ENCODE results near the gene PTPN3.
A peak's percentile ranks its signal among the peaks of the same experiment; 100 is the strongest.

Gene PTPN3

DNA sequence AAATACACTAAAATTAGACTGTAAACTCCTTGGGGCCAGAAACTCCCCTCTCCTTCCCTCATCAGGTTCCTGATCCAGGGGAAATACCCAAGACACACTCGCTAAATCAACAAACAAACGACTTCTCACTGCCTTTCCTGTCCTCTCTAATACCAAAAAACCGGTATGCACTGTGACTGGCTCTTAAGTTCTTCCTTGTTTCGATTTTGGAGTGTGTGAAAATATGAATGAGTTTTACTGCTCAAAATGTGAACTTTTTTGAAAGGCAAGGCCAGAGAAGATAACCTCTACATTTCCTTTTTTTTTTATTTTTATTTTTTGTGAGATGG lies 96.2 kb downstream of the PTPN3 start:
- peaks cover 9% of the 10 kb centered on the region for H3K4me1 ChIP-seq (ENCODE audit: control insufficient read depth, insufficient read depth, low read length)

DNA sequence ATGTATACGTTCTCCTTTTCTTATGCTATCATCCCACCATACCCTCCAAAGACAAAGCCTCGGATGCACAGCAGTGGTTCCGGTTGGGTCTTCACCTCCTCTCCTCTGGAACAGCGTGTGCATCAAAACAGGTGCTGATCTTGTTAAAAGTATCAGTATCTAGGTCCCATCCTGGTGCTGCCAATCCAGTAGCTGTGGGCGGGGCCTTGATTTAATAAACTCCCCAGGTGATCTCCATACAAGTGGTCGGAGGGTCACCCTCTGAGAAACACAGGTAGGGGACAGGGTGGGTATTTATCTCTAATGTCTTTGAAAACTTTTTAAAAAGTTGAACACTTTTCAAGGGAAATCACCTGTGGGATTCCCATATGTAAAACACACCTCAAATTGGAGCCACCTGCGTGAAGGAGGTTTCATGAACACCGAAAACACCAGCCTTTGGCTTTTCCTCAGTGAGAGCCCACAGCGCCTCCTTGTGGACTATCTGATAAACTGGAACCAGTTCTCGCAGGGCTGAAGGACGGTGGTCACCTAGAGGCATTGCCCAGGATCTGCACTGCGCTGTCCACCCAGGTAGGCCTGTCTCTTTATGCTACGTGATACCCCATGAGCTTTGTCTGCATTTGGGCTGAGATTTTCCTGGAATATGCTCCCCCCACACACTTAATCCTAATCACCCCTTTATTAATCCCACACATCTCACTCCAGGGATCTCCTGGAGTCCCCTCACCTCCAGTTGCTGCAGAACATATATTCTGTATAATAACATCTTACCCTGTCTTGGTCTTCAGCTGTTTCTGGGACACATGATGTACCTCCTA lies 96.7 kb downstream of the PTPN3 start:
- Histone ChIP-seq H3K9me3 (ENCODE audit: control insufficient read depth, low read length) (no peaks in the 10 kb centered on the region), H3K27me3 (replicated peaks; ENCODE audit: control insufficient read depth, insufficient read depth, low read length) (peaks cover 14% of the 10 kb centered on the region), H3K9ac (ENCODE audit: low read length) (no peak overlapping the region), H3K4me3 (ENCODE audit: low read length) (no peak overlapping the region), H3K36me3 (ENCODE audit: control insufficient read depth, insufficient read depth, low read length, severe bottlenecking) (peaks cover 2% of the 10 kb centered on the region), H3K4me1 (ENCODE audit: control insufficient read depth, insufficient read depth, low read length) (peaks cover 9% of the 10 kb centered on the region)
- peak; percentile 72 for DNase-seq (ENCODE audit: low read depth)

More for the DNA sequence above, 96.2 kb downstream of the PTPN3 start:
- Histone ChIP-seq H3K9me3 (ENCODE audit: control insufficient read depth, low read length) (no peaks in the 10 kb centered on the region), H3K36me3 (ENCODE audit: control insufficient read depth, insufficient read depth, low read length, severe bottlenecking) (peaks cover 2% of the 10 kb centered on the region), H3K4me3 (ENCODE audit: low read length) (no peak overlapping the region), H3K9ac (ENCODE audit: low read length) (no peak overlapping the region), H3K27me3 (replicated peaks; ENCODE audit: control insufficient read depth, insufficient read depth, low read length) (peaks cover 14% of the 10 kb centered on the region)
- DNase-seq (ENCODE audit: low read depth) = no peak

DNA sequence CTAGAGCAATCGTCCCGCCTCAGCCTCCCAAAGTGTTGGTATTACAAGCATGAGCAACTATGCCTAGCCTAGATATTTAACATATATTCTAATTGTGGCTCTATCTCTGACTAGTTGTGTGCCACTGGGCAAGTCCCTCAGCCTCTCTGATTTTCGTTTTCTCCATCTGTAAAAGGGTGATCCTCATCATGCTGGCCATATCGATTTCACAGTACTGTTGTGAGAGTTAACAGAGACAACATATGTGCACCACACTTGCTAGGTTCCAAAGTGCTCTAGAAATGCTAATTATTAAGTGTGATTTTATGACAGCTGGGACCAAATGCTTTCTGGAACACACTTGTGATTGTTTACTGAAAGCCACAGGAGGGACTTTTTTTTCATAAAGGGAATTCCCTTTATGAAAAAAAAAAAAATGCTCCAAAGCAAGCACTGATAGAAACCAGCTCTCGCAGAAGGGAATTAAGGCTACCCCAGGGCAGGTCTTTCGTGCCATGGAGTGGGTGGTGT lies 98.8 kb downstream of the PTPN3 start:
- no peaks in the 10 kb centered on the region for H3K9me3 ChIP-seq (ENCODE audit: control insufficient read depth, low read length)
- H3K4me1 ChIP-seq (ENCODE audit: control insufficient read depth, insufficient read depth, low read length) = peaks cover 9% of the 10 kb centered on the region
- H3K4me3 ChIP-seq (ENCODE audit: low read length) = no peak overlapping the region
- peaks cover 2% of the 10 kb centered on the region for H3K36me3 ChIP-seq (ENCODE audit: control insufficient read depth, insufficient read depth, low read length, severe bottlenecking)
- H3K9ac ChIP-seq (ENCODE audit: low read length) = no peak overlapping the region
- peaks cover 14% of the 10 kb centered on the region for H3K27me3 ChIP-seq (replicated peaks; ENCODE audit: control insufficient read depth, insufficient read depth, low read length)
- no peak for DNase-seq (ENCODE audit: low read depth)

DNA sequence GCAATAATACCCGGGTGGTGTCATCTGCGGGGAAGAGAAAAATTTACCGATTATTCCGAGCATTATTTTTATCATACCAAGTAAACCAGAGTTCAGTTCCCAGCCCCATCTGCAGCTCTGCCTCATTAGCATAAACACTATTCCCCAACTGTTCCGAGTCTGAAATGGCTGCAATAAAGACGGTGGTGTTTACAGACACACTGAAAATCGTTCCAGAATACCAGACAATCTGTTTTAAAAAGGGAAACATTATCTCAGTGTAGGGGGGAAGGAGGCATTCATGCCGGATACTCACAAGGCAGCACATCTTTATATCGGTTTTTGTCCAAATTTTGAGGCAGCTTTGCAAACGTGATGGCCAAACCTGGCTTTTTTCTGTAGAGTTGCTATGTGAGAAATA lies 106.9 kb downstream of the PTPN3 start:
- peaks cover 18% of the 10 kb centered on the region for H3K36me3 ChIP-seq (ENCODE audit: control insufficient read depth, insufficient read depth, low read length, severe bottlenecking)
- H3K9me3 ChIP-seq (ENCODE audit: control insufficient read depth, low read length) = no peaks in the 10 kb centered on the region
- H3K4me1 ChIP-seq (ENCODE audit: control insufficient read depth, insufficient read depth, low read length) = no peaks in the 10 kb centered on the region
- H3K4me3 ChIP-seq (ENCODE audit: low read length) = no peak overlapping the region
- no peak for DNase-seq (ENCODE audit: low read depth)
- H3K27me3 ChIP-seq (replicated peaks; ENCODE audit: control insufficient read depth, insufficient read depth, low read length) = no peaks in the 10 kb centered on the region
- no peak overlapping the region for H3K9ac ChIP-seq (ENCODE audit: low read length)

DNA sequence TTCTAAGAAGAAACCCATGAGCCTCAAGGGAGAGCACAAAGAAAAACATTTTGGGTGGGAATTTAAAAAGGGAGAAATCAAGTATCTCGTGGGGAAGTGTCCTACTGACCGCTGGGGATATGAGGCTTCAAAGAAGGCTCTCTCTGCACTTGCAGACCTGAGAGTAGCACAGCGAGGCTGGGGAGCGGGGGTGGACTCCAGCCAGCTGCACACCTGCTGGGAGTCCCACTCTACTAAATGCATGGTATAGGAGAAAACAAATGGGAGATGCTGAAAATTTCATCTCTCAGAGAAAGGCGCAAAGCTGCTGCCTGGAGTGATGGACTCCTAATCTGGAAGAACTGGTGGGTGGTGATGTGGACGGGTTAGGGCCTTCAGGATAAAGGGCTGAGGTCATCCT lies 110.3 kb downstream of the PTPN3 start:
- H3K9ac ChIP-seq (ENCODE audit: low read length) = no peak overlapping the region
- H3K36me3 ChIP-seq (ENCODE audit: control insufficient read depth, insufficient read depth, low read length, severe bottlenecking) = peaks cover 22% of the 10 kb centered on the region
- H3K27me3 ChIP-seq (replicated peaks; ENCODE audit: control insufficient read depth, insufficient read depth, low read length) = no peaks in the 10 kb centered on the region
- H3K4me1 ChIP-seq (ENCODE audit: control insufficient read depth, insufficient read depth, low read length) = no peaks in the 10 kb centered on the region
- no peak overlapping the region for H3K4me3 ChIP-seq (ENCODE audit: low read length)
- no peak for DNase-seq (ENCODE audit: low read depth)
- no peaks in the 10 kb centered on the region for H3K9me3 ChIP-seq (ENCODE audit: control insufficient read depth, low read length)

DNA sequence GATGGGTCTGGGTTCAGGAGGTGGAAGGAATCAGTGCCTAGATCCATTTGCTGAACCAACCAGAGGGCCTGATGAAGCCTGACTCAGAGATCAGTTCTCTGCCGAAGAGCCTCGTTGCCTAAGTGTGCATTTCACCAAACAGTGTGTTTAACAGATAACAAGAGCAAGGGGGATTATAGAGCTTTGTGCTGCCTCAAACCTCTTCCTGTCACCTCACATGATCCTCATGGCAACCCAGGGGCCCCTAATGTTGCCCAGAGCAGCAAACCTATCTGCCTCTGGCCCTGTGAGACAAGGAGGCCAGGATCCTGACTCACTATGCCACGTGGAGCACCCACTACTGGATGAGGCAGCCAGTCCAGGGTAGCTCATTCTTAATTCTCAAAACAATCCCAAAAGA lies 110.9 kb downstream of the PTPN3 start:
- Histone ChIP-seq H3K4me3 (ENCODE audit: low read length) (no peak overlapping the region), H3K4me1 (ENCODE audit: control insufficient read depth, insufficient read depth, low read length) (no peaks in the 10 kb centered on the region), H3K9me3 (ENCODE audit: control insufficient read depth, low read length) (no peaks in the 10 kb centered on the region), H3K36me3 (ENCODE audit: control insufficient read depth, insufficient read depth, low read length, severe bottlenecking) (peaks cover 22% of the 10 kb centered on the region), H3K9ac (ENCODE audit: low read length) (no peak overlapping the region), H3K27me3 (replicated peaks; ENCODE audit: control insufficient read depth, insufficient read depth, low read length) (no peaks in the 10 kb centered on the region)
- no peak for DNase-seq (ENCODE audit: low read depth)

DNA sequence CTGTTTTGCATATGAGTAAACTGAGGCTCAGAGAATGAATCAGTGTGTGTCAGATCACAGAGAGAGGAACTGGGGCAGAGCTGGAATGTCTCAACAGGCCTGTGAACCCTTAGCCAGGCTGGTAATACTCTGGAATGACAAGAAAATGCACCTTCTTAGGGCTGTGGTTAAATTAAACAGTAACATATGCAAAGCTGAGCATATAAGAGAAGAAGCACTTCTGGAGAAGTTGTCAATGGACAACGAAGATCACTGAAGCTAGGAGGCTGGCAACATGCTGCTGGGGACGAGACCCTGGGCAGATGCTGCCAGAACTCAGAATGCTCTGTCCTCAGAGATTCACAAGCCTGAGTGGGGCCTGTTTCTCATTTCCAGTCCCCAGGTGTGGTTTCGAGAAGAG lies 112.6 kb downstream of the PTPN3 start:
- Histone ChIP-seq H3K9ac (ENCODE audit: low read length) (no peak overlapping the region), H3K27me3 (replicated peaks; ENCODE audit: control insufficient read depth, insufficient read depth, low read length) (peaks cover 5% of the 10 kb centered on the region), H3K4me3 (ENCODE audit: low read length) (no peak overlapping the region), H3K9me3 (ENCODE audit: control insufficient read depth, low read length) (no peaks in the 10 kb centered on the region), H3K4me1 (ENCODE audit: control insufficient read depth, insufficient read depth, low read length) (no peaks in the 10 kb centered on the region), H3K36me3 (ENCODE audit: control insufficient read depth, insufficient read depth, low read length, severe bottlenecking) (peaks cover 32% of the 10 kb centered on the region)
- DNase-seq (ENCODE audit: low read depth) = peak; percentile 12

DNA sequence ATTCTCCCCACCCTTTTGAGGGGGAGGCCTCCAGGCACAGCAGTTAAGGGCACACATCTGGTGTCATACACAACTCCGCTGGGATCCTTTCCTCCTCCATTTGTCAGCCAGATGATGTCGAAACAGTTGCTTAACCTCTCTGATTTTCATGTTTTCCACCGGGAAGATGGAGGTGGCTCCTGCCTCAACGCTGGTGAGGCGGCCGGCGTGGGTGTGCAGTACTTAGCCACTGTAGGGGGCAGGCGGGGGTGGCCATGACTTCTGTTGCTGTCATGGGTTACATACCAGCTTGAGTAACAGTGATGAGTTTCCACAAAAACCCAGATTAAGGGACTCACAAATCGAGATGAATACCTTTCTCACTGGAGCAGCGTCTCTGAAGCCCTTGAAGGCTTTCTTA lies 114.2 kb downstream of the PTPN3 start:
- Histone ChIP-seq H3K27me3 (replicated peaks; ENCODE audit: control insufficient read depth, insufficient read depth, low read length) (peaks cover 5% of the 10 kb centered on the region), H3K9ac (ENCODE audit: low read length) (no peak overlapping the region), H3K36me3 (ENCODE audit: control insufficient read depth, insufficient read depth, low read length, severe bottlenecking) (peaks cover 32% of the 10 kb centered on the region), H3K9me3 (ENCODE audit: control insufficient read depth, low read length) (no peaks in the 10 kb centered on the region), H3K4me1 (ENCODE audit: control insufficient read depth, insufficient read depth, low read length) (no peaks in the 10 kb centered on the region), H3K4me3 (ENCODE audit: low read length) (no peak overlapping the region)
- DNase-seq (ENCODE audit: low read depth) = no peak

DNA sequence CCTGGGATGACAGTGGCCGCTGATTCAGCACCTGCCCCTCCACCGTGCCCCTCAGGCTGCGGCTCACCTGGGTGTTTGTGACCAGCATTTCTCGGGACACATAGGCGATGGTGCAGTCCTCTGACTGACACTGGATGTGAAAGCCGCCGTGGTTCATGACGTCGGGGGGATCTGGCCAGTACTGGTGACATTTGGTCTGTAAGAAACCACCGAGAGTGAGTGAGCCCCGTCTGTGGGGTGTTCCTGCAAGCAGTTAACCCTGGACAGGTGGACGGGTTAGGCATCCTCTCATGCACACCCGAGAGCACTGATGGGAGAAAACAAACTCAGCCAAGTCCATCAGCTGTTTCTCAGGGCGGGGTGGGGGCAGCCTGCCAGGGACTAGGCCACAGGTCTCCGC lies 114.8 kb downstream of the PTPN3 start:
- no peak for DNase-seq (ENCODE audit: low read depth)
- Histone ChIP-seq H3K9ac (ENCODE audit: low read length) (no peak overlapping the region), H3K4me1 (ENCODE audit: control insufficient read depth, insufficient read depth, low read length) (no peaks in the 10 kb centered on the region), H3K27me3 (replicated peaks; ENCODE audit: control insufficient read depth, insufficient read depth, low read length) (peaks cover 10% of the 10 kb centered on the region), H3K9me3 (ENCODE audit: control insufficient read depth, low read length) (no peaks in the 10 kb centered on the region), H3K4me3 (ENCODE audit: low read length) (no peak overlapping the region), H3K36me3 (ENCODE audit: control insufficient read depth, insufficient read depth, low read length, severe bottlenecking) (peaks cover 26% of the 10 kb centered on the region)

DNA sequence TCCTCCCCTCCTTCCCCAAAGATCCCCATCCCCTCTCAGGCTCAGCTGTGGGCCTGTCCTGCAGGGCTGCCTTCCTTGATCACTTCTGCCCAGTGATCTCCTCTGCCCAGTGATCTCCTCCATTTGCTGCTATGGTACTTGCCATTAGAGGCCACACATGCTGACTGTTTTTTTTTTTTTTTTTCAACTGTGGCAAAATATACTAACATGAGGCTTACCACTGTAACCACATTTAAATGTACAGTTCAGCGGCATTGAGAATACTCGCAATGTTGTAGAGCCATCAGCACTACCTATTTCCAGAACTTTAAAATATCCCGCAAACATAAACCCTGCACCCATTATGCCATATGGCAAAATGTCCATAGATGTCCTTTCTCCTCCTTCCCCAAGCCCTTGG lies 115.5 kb downstream of the PTPN3 start:
- Histone ChIP-seq H3K27me3 (replicated peaks; ENCODE audit: control insufficient read depth, insufficient read depth, low read length) (peaks cover 10% of the 10 kb centered on the region), H3K4me3 (ENCODE audit: low read length) (no peak overlapping the region), H3K4me1 (ENCODE audit: control insufficient read depth, insufficient read depth, low read length) (no peaks in the 10 kb centered on the region), H3K9ac (ENCODE audit: low read length) (no peak overlapping the region), H3K36me3 (ENCODE audit: control insufficient read depth, insufficient read depth, low read length, severe bottlenecking) (peaks cover 21% of the 10 kb centered on the region), H3K9me3 (ENCODE audit: control insufficient read depth, low read length) (no peaks in the 10 kb centered on the region)
- DNase-seq (ENCODE audit: low read depth) = no peak

DNA sequence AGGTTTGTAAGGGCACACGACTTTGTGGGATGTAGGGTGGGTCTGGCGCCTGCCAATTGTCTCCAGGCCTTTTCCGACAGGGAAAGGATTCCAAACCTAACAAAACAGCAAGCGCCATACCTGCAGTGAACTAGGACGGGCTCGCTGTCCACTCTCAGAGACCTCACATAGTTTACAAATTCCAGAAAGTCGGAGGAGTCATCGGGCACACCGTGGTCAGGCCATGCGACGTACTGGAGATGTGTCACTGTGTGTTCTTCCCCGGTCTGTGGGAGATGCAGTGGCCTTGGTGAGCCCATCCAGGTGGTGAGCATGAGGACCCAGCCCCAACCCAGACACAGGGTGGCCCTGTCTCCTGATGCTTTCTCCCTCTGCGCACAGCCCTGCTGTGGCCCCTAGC lies 115.9 kb downstream of the PTPN3 start:
- DNase-seq (ENCODE audit: low read depth) = no peak
- H3K36me3 ChIP-seq (ENCODE audit: control insufficient read depth, insufficient read depth, low read length, severe bottlenecking) = peaks cover 19% of the 10 kb centered on the region
- no peak overlapping the region for H3K9ac ChIP-seq (ENCODE audit: low read length)
- no peak overlapping the region for H3K4me3 ChIP-seq (ENCODE audit: low read length)
- no peaks in the 10 kb centered on the region for H3K9me3 ChIP-seq (ENCODE audit: control insufficient read depth, low read length)
- H3K4me1 ChIP-seq (ENCODE audit: control insufficient read depth, insufficient read depth, low read length) = no peaks in the 10 kb centered on the region
- H3K27me3 ChIP-seq (replicated peaks; ENCODE audit: control insufficient read depth, insufficient read depth, low read length) = peaks cover 10% of the 10 kb centered on the region

All from adipocyte (in vitro differentiated cells).